ENCODE results near the gene SYCE1L.
A peak's percentile ranks its signal among the peaks of the same experiment; 100 is the strongest.

SYCE1L gene

GRCh38 chr16:77191259-77191969 is 7.8 kb upstream of the SYCE1L start:
- H3K56ac ChIP-seq (ENCODE audit: low read length): peak overlapping the region; percentile 68
- H4K8ac ChIP-seq (ENCODE audit: low read depth, low read length): no peak overlapping the region
- peak overlapping the region; percentile 62 for H3K9ac ChIP-seq (ENCODE audit: low read length)
- peak overlapping the region; percentile 19 for H2AK5ac ChIP-seq (ENCODE audit: low read length)
- H2BK5ac ChIP-seq (ENCODE audit: low read length): no peak overlapping the region
- peaks cover 3% of the 10 kb centered on the region for H3K36me3 ChIP-seq (ENCODE audit: control insufficient read depth, insufficient read depth, low read length)
- H4K5ac ChIP-seq (ENCODE audit: low read length): no peak overlapping the region
- peak overlapping the region; percentile 83 for H3K4me2 ChIP-seq (ENCODE audit: low read length)
- H3K27me3 ChIP-seq (ENCODE audit: insufficient read depth, low read length, poor library complexity): no peaks in the 10 kb centered on the region
- peak overlapping the region; percentile 80 for H3K4me3 ChIP-seq (ENCODE audit: low read length)
- no peak overlapping the region for H3K27ac ChIP-seq (ENCODE audit: low read depth, low read length)
- H3K79me1 ChIP-seq (ENCODE audit: low read length): peaks cover 15% of the 10 kb centered on the region
- no peak overlapping the region for H2BK15ac ChIP-seq (replicated peaks; ENCODE audit: low read depth)
- no peak overlapping the region for H3K18ac ChIP-seq (ENCODE audit: low read length)
- H3K4me1 ChIP-seq (ENCODE audit: control insufficient read depth, low read depth, low read length): peaks cover 3% of the 10 kb centered on the region
- no peak overlapping the region for H3K4ac ChIP-seq (ENCODE audit: low read depth, low read length)
- no peak for DNase-seq
- H2BK120ac ChIP-seq (ENCODE audit: low read depth, low read length): no peak overlapping the region
- WGBS (ENCODE audit: extremely low coverage, insufficient coverage, low lambda C conversion rate): 100% methylated on average over 1 of the region's 24 CpGs
- H3K23ac ChIP-seq (ENCODE audit: low read length): no peak overlapping the region
- H3K79me2 ChIP-seq (ENCODE audit: control insufficient read depth, insufficient read depth, low read length): peaks cover 13% of the 10 kb centered on the region

DNA sequence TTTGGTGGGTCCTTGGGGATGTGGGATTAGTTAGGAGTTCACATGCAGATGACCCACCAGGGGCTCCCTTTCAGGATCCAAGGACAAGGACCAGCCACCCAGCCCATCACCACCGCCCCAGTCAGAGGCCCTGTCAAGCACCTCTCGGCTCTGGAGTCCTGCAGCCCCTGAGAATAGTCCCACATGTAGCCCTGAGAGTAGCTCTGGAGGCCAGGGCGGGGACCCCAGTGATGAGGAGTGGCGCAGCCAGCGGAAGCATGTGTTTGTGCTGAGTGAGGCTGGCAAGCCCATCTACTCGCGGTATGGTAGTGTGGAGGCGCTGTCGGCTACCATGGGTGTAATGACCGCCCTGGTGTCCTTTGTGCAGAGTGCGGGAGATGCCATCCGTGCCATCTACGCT is 5.8 kb upstream of the SYCE1L start:
- Histone ChIP-seq H3K79me1 (ENCODE audit: low read length) (peaks cover 15% of the 10 kb centered on the region), H4K5ac (ENCODE audit: low read length) (no peak overlapping the region), H3K27me3 (ENCODE audit: insufficient read depth, low read length, poor library complexity) (no peaks in the 10 kb centered on the region), H3K79me2 (ENCODE audit: control insufficient read depth, insufficient read depth, low read length) (peaks cover 13% of the 10 kb centered on the region), H3K9ac (ENCODE audit: low read length) (no peak overlapping the region), H3K4me2 (ENCODE audit: low read length) (no peak overlapping the region), H3K23ac (ENCODE audit: low read length) (no peak overlapping the region), H2BK5ac (ENCODE audit: low read length) (no peak overlapping the region), H3K27ac (ENCODE audit: low read depth, low read length) (no peak overlapping the region), H2AK5ac (ENCODE audit: low read length) (no peak overlapping the region), H2BK120ac (ENCODE audit: low read depth, low read length) (no peak overlapping the region), H3K56ac (ENCODE audit: low read length) (no peak overlapping the region), H3K36me3 (ENCODE audit: control insufficient read depth, insufficient read depth, low read length) (peaks cover 5% of the 10 kb centered on the region), H3K4ac (ENCODE audit: low read depth, low read length) (no peak overlapping the region), H3K4me3 (ENCODE audit: low read length) (no peak overlapping the region), H3K18ac (ENCODE audit: low read length) (no peak overlapping the region), H2BK15ac (replicated peaks; ENCODE audit: low read depth) (no peak overlapping the region), H4K8ac (ENCODE audit: low read depth, low read length) (no peak overlapping the region), H3K4me1 (ENCODE audit: control insufficient read depth, low read depth, low read length) (peaks cover 3% of the 10 kb centered on the region)
- no peak for DNase-seq
- no CpG with 5 or more reads among the region's 13 CpGs for WGBS (ENCODE audit: extremely low coverage, insufficient coverage, low lambda C conversion rate)

GRCh38 chr16:77194295-77195231 is 4.6 kb upstream of the SYCE1L start:
- Histone ChIP-seq H3K4me2 (ENCODE audit: low read length) (no peak overlapping the region), H4K8ac (ENCODE audit: low read depth, low read length) (no peak overlapping the region), H3K9ac (ENCODE audit: low read length) (no peak overlapping the region), H4K5ac (ENCODE audit: low read length) (no peak overlapping the region), H3K4me3 (ENCODE audit: low read length) (no peak overlapping the region), H2BK15ac (replicated peaks; ENCODE audit: low read depth) (no peak overlapping the region), H3K27ac (ENCODE audit: low read depth, low read length) (no peak overlapping the region), H3K4ac (ENCODE audit: low read depth, low read length) (no peak overlapping the region), H3K79me1 (ENCODE audit: low read length) (peaks cover 15% of the 10 kb centered on the region), H3K27me3 (ENCODE audit: insufficient read depth, low read length, poor library complexity) (no peaks in the 10 kb centered on the region), H2AK5ac (ENCODE audit: low read length) (no peak overlapping the region), H3K4me1 (ENCODE audit: control insufficient read depth, low read depth, low read length) (peaks cover 3% of the 10 kb centered on the region), H2BK5ac (ENCODE audit: low read length) (no peak overlapping the region), H3K36me3 (ENCODE audit: control insufficient read depth, insufficient read depth, low read length) (peaks cover 5% of the 10 kb centered on the region), H2BK120ac (ENCODE audit: low read depth, low read length) (no peak overlapping the region), H3K18ac (ENCODE audit: low read length) (no peak overlapping the region), H3K56ac (ENCODE audit: low read length) (no peak overlapping the region), H3K79me2 (ENCODE audit: control insufficient read depth, insufficient read depth, low read length) (peaks cover 13% of the 10 kb centered on the region), H3K23ac (ENCODE audit: low read length) (no peak overlapping the region)
- WGBS (ENCODE audit: extremely low coverage, insufficient coverage, low lambda C conversion rate): no CpG with 5 or more reads among the region's 48 CpGs
- DNase-seq: no peak

GRCh38 chr16:77195411-77195810 is 3.8 kb upstream of the SYCE1L start:
- H2BK120ac ChIP-seq (ENCODE audit: low read depth, low read length): no peak overlapping the region
- H2BK5ac ChIP-seq (ENCODE audit: low read length): no peak overlapping the region
- no peaks in the 10 kb centered on the region for H3K27me3 ChIP-seq (ENCODE audit: insufficient read depth, low read length, poor library complexity)
- no peak overlapping the region for H3K9ac ChIP-seq (ENCODE audit: low read length)
- peaks cover 3% of the 10 kb centered on the region for H3K4me1 ChIP-seq (ENCODE audit: control insufficient read depth, low read depth, low read length)
- no peak overlapping the region for H3K56ac ChIP-seq (ENCODE audit: low read length)
- H3K23ac ChIP-seq (ENCODE audit: low read length): no peak overlapping the region
- WGBS (ENCODE audit: extremely low coverage, insufficient coverage, low lambda C conversion rate): no CpG with 5 or more reads among the region's 8 CpGs
- H3K27ac ChIP-seq (ENCODE audit: low read depth, low read length): no peak overlapping the region
- H3K79me1 ChIP-seq (ENCODE audit: low read length): peaks cover 15% of the 10 kb centered on the region
- no peak overlapping the region for H2BK15ac ChIP-seq (replicated peaks; ENCODE audit: low read depth)
- H3K4me2 ChIP-seq (ENCODE audit: low read length): no peak overlapping the region
- H3K18ac ChIP-seq (ENCODE audit: low read length): no peak overlapping the region
- H3K4ac ChIP-seq (ENCODE audit: low read depth, low read length): no peak overlapping the region
- H3K79me2 ChIP-seq (ENCODE audit: control insufficient read depth, insufficient read depth, low read length): peaks cover 13% of the 10 kb centered on the region
- DNase-seq: no peak
- peaks cover 5% of the 10 kb centered on the region for H3K36me3 ChIP-seq (ENCODE audit: control insufficient read depth, insufficient read depth, low read length)
- H4K5ac ChIP-seq (ENCODE audit: low read length): no peak overlapping the region
- H4K8ac ChIP-seq (ENCODE audit: low read depth, low read length): no peak overlapping the region
- no peak overlapping the region for H3K4me3 ChIP-seq (ENCODE audit: low read length)
- no peak overlapping the region for H2AK5ac ChIP-seq (ENCODE audit: low read length)

DNA sequence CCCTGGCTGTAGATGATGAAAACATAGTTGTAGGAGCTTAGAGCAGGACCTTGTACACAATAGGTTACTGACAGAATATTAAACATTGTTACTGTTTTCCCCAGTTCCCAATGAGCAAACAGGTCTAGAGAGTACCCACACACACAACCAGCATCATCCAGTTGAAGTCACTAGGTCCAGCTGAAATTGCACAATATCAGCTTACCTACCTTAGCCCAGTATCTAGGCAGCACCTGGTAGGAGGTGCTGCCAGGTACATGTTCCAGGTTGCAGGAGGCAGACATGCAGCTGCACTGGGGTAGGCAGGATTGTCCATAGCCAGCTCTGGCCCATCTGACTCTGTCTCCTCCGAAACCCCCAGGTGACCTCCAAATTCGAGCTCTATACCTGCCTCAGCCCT is 1.5 kb upstream of the SYCE1L start:
- no peak for DNase-seq
- H3K79me1 ChIP-seq (ENCODE audit: low read length): peaks cover 4% of the 10 kb centered on the region
- H2BK5ac ChIP-seq (ENCODE audit: low read length): no peak overlapping the region
- WGBS (ENCODE audit: extremely low coverage, insufficient coverage, low lambda C conversion rate): no CpG with 5 or more reads among the region's 2 CpGs
- no peak overlapping the region for H3K4me2 ChIP-seq (ENCODE audit: low read length)
- H3K9ac ChIP-seq (ENCODE audit: low read length): no peak overlapping the region
- H3K27ac ChIP-seq (ENCODE audit: low read depth, low read length): no peak overlapping the region
- no peak overlapping the region for H4K5ac ChIP-seq (ENCODE audit: low read length)
- H2BK120ac ChIP-seq (ENCODE audit: low read depth, low read length): no peak overlapping the region
- peaks cover under 1% of the 10 kb centered on the region for H3K79me2 ChIP-seq (ENCODE audit: control insufficient read depth, insufficient read depth, low read length)
- no peaks in the 10 kb centered on the region for H3K4me1 ChIP-seq (ENCODE audit: control insufficient read depth, low read depth, low read length)
- no peak overlapping the region for H3K56ac ChIP-seq (ENCODE audit: low read length)
- no peak overlapping the region for H2BK15ac ChIP-seq (replicated peaks; ENCODE audit: low read depth)
- H2AK5ac ChIP-seq (ENCODE audit: low read length): no peak overlapping the region
- H3K36me3 ChIP-seq (ENCODE audit: control insufficient read depth, insufficient read depth, low read length): peaks cover 5% of the 10 kb centered on the region
- no peak overlapping the region for H4K8ac ChIP-seq (ENCODE audit: low read depth, low read length)
- no peak overlapping the region for H3K4ac ChIP-seq (ENCODE audit: low read depth, low read length)
- H3K18ac ChIP-seq (ENCODE audit: low read length): no peak overlapping the region
- H3K4me3 ChIP-seq (ENCODE audit: low read length): no peak overlapping the region
- no peaks in the 10 kb centered on the region for H3K27me3 ChIP-seq (ENCODE audit: insufficient read depth, low read length, poor library complexity)
- no peak overlapping the region for H3K23ac ChIP-seq (ENCODE audit: low read length)
